GM18951 (cell line): ENCODE data around the gene DPRX.

ENCODE experiments used
- POLR2A ChIP-seq: IDR thresholded peaks from 4 replicates; pipeline ENCODE4 v1.6.1; 2011; ENCODE audit warnings: mild to moderate bottlenecking; ENCODE audit not compliant: insufficient read length, insufficient read depth; ENCODE audit errors: extremely low read depth
- in situ Hi-C: fragments of 300-500 bp; cut with MboI; formaldehyde crosslinking; loops from one replicate; pipeline ENCODE4 v1.12.0; 2022; ENCODE audit warnings: low sequenced_read_pairs, mixed read lengths, inconsistent platforms; ENCODE audit not compliant: unreplicated experiment

The DPRX gene

GRCh38 chr19:53624771-53625545 lies 6.8 kb upstream of the DPRX start:
- no peak for TF ChIP-seq POLR2A
- in situ Hi-C loops, result no loop called here

DNA sequence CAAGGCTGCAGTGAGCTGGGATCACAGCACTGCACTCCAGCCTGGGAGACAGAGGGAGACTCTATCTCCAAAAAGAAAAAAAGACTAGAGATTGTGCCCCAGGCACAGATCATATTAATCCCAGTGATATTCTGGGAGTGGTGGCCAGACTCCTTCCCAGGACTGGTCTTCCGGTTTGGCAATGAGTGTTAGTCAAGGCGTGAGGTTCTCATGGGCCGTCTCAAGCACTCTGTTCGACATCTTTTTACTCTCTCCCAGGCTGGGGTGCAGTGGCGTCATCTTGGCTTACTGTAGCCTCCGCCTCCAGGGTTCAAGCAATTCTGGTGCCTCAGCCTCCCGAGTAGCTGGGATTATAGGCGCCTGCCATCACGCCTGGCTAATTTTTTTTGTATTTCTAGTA lies 5.3 kb upstream of the DPRX start:
- TF ChIP-seq POLR2A, result no peak
- in situ Hi-C loops, result no loop called here

DNA sequence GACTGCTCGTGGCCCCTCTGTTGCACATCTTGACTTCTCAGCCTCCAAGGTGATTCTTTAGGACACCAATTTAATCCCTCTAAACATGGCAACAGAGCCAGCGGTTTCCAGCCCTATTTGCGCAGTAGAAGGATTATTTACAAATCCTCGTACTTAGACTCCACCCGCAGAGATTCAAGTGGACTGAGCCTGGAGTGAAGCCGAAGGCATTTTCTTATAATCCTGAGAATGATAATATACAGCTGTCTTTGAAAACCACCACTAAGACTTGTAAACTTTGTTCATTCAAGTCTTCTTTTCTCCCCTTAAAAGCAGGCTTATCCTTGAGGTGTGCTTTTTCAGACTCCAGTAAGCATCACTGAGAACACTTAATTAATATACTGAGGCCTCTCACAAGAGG lies 4.8 kb upstream of the DPRX start:
- in situ Hi-C loops, result no loop called here

GRCh38 chr19:53634768-53635167 lies 3.0 kb downstream of the DPRX start:
- in situ Hi-C loops, result no loop called here
- TF ChIP-seq POLR2A, result no peak

More for the DNA sequence above, 4.8 kb upstream of the DPRX start:
- TF ChIP-seq POLR2A, result no peak

DNA sequence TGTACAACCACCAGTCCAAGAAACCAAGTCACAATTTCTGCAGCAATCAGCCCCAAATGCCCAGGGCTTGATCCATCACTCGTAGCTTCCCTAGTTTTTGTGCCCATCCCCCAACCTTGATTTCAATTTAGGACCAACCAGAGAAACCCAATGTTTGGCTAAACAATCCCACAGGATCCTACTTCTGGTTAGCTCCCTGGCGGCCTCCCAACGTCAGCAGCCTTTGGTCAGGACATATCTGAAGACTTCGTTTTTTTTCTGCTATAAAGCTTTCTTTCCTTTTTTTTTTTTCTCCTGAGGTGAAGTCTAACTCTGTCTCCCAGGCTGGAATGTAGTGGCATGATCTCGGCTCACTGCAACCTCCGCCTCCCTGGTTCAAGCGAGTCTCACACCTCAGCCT lies 7.7 kb downstream of the DPRX start:
- TF ChIP-seq POLR2A, result no peak
- in situ Hi-C loops, result no loop called here

DNA sequence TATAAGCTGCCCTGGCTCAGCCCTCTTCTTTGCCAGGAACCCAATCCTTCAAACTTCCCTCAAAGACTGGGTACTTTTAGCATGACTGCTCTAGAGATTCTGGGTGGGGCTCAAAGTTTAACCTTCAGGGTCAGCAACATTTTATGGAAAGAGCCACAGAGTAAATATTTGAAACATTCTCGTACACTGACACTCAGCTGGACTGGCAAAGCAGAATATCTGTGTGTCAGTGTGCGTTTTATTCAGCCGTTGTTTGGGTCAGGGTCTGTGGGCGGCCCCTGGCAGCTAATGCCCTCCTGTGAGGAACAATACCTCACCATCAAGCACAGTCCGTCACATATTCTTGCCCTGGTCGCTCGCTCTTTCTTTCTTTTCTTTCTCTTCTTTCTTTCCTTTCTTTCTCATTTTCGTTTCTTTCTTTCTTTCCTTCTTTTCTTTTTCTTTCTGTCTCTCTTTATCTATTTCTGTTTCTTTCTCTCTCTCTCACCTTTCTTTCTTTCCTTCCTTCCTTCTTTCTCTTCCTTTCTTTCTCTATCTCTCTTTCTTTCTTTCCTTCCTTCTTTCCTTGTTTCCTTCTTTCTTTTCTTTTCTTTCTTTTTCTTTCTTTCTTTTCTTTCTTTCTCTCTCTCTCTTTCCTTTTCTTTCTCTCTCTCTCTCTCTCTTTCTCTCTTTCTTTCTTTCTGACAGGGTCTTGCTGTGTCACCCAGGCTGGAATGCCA lies 10.7 kb downstream of the DPRX start:
- in situ Hi-C loops, result no loop called here
- TF ChIP-seq POLR2A, result no peak

GRCh38 chr19:53644061-53644816 lies 12.4 kb downstream of the DPRX start:
- TF ChIP-seq POLR2A, result no peak
- in situ Hi-C loops, result no loop called here

DNA sequence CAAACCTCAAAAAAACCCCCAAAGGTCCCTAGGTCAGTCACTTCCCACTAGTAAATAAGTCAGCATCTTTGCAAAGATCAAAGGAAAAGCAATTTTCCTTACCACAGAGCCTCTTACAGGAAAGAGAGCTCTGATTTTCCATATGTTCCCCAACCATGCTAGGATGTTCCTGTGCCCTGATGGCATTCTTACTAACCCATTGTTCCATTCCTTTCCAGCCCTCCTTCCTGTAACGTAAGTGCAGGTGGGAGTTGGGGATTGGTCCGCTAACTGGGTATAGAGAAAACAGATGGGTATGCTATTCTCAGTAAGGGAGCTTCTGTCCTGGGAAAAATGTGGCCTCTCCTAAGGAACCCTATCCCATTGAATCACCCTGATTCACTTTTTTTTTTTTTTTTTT lies 14.3 kb downstream of the DPRX start:
- in situ Hi-C loops, result no loop called here
- TF ChIP-seq POLR2A, result no peak

DNA sequence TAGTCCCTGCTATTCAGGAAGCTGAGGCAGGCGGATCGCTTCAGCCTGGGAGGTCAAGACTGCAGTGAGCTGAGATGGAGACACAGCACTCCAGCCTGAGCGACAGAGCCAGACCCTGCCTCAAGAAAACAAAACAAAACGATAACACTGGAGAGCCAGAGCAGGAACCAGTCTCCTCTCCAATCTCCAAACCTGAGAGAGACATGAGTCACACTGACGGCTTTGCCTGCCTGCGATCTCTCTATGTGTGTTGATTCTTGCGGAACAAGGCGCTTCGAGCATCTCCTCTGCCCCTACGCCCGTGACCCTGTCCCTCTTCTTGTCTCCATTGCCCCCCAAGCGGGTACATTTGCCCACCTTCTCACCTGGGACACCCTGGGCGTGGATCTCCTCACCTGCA lies 15.6 kb downstream of the DPRX start:
- in situ Hi-C loops, result no loop called here
- no peak for TF ChIP-seq POLR2A

DNA sequence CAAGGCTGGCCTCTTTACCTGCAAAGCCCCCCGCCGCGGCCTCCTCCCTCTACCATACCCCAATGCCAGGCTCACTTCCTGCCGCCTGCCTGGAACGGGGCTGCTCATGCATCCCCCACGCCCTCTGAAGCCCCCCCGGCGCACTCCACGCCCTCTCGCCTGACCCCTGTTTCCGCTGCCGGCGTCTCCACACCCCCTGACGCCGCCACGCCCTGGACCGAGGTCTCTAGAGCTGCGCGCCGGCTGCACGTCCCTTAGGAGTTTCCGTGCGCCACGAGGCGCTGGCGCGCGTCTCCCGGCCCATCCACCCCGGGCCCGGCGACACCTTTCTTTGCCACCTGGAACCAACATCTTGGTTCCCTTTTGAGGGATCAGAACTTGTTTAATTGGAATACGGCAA lies 16.0 kb downstream of the DPRX start:
- in situ Hi-C loops, result no loop called here
- no peak for TF ChIP-seq POLR2A

DNA sequence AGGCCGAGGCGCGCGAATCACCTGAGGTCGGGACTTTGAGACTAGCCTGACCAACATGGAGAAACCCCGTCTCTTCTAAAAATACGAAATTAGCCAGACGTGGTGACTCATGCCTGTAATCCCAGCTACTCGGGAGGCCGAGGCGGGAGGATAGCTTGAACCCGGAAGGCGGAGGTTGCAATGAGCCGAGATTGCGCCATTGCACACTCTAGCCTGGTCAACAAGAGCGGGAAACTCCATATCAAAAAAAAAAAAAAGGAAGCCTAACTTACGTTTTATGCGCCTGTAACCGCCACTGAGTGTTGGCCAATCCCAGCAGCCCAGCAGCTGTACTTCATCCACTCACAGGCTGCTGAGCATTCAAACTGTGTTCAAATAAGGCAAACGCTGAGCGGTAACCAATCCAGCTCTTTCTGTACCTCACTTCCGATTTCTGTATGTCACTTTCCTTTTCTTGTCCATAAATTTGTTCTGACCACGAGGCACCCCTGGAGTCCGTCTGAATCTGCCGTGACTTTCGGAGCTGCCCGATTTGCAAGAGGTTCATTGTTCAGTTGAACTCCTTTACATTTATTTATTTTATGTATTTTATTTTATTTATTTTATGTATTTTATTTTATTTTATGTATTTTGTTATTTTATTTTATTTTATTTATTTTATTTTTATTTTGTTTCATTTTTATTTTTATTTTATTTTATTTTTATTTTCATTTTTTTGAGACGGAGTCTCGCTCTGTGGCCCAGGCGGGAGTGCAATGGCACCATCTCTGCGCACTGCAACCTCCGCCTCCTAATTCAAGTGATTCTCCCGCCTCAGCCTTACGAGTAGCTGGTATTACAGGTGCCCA lies 18.2 kb downstream of the DPRX start:
- in situ Hi-C loops, result no loop called here

GRCh38 chr19:53652476-53652875 lies 20.7 kb downstream of the DPRX start:
- in situ Hi-C loops, result no loop called here
- no peak for TF ChIP-seq POLR2A

More for the DNA sequence above, 18.2 kb downstream of the DPRX start:
- no peak for TF ChIP-seq POLR2A
